H1 (cell line): ENCODE measurements around the gene ARID1B. TPM values are rescaled to one million over a fixed set of nuclear protein-coding genes. Genes with fewer than 3 reads are reported as not detected.
A peak's percentile ranks its signal among the peaks of the same experiment; 100 is the strongest.

Experiments used
- CTCF ChIA-PET: fragments of 300-600 bp; sonication (Branson Sonifier 250); formaldehyde crosslinking; loops from one replicate; lab custom pipeline; 2021; ENCODE audit not compliant: partially characterized antibody; lab: Charles Lee
- POLR2A ChIA-PET: fragments of 300-600 bp; sonication (Branson Sonifier 250); formaldehyde crosslinking; loops from one replicate; lab custom pipeline; 2021; ENCODE audit warnings: inconsistent platforms; ENCODE audit not compliant: partially characterized antibody; lab: Charles Lee
- DNase-seq, 2 experiments: peaks; one replicate each; pipeline versions ENCODE4 v3.0.0 to v3.0.0-alpha.2; 2010 to 2022; ENCODE audit warnings: low spot score in 2 of 2, low read depth in 1 of 2, mixed read lengths in 1 of 2
- FAIRE-seq: peaks from 2 replicates; lab custom pipeline; 2011; peaks lifted over from hg19 to GRCh38; lab: Jason Lieb, UNC
- H2AFZ ChIP-seq: 2 replicates; pipeline ENCODE4 v1.8.1; 2012; ENCODE audit warnings: low read length, inconsistent platforms
- H2AK5ac ChIP-seq: 2 replicates; pipeline ENCODE4 v1.6.1; 2013; ENCODE audit warnings: low read depth, low read length
- H2BK120ac ChIP-seq: replicated peaks from 2 replicates; pipeline ENCODE3; 2013; ENCODE audit warnings: low read depth, low read length, inconsistent platforms
- H2BK12ac ChIP-seq: 2 replicates; pipeline ENCODE4 v1.6.1; 2013; ENCODE audit warnings: low read depth, low read length
- H2BK15ac ChIP-seq: 2 replicates; pipeline ENCODE4 v1.6.1; 2013; ENCODE audit warnings: low read length
- H2BK20ac ChIP-seq: 2 replicates; pipeline ENCODE4 v1.6.1; 2013; ENCODE audit warnings: low read length
- H2BK5ac ChIP-seq: 2 replicates; pipeline ENCODE4 v1.6.1; 2013; ENCODE audit warnings: low read depth, low read length
- H3K14ac ChIP-seq: 2 replicates; pipeline ENCODE4 v1.6.1; 2013; ENCODE audit warnings: inconsistent platforms; ENCODE audit not compliant: insufficient read length
- H3K18ac ChIP-seq: 2 replicates; pipeline ENCODE4 v1.6.1; 2013; ENCODE audit warnings: low read length; ENCODE audit errors: extremely low read depth
- H3K23ac ChIP-seq: 2 replicates; pipeline ENCODE4 v1.6.1; 2013; ENCODE audit warnings: inconsistent platforms; ENCODE audit not compliant: insufficient read length
- H3K23me2 ChIP-seq: 2 replicates; pipeline ENCODE4 v1.6.1; 2013; ENCODE audit warnings: low read depth, low read length
- H3K27ac ChIP-seq: 2 replicates; pipeline ENCODE4 v1.6.1; 2011; ENCODE audit warnings: low read depth, low read length, inconsistent platforms
- H3K27me3 ChIP-seq, 4 experiments: replicated peaks in 1 of 4; 1 replicate in 1 of 4; 2 replicates in 3 of 4; pipeline versions ENCODE4 v1.6.1 to v1.8.1; 2011 to 2013; ENCODE audit warnings: low read length in 3 of 4, mild to moderate bottlenecking in 3 of 4, inconsistent platforms in 2 of 4, mixed read lengths in 2 of 4, moderate library complexity in 1 of 4; ENCODE audit not compliant: control insufficient read depth in 3 of 4, insufficient read depth in 3 of 4; ENCODE audit errors: extremely low read depth in 1 of 4
- H3K36me3 ChIP-seq, 4 experiments: 2 replicates each; pipeline versions ENCODE4 v1.6.1 to v1.8.1; 2011 to 2013; ENCODE audit warnings: mild to moderate bottlenecking in 4 of 4, low read length in 3 of 4, moderate library complexity in 2 of 4, control low read depth in 1 of 4, inconsistent platforms in 1 of 4; ENCODE audit not compliant: insufficient read depth in 4 of 4, control insufficient read depth in 2 of 4
- H3K4ac ChIP-seq: replicated peaks from 2 replicates; pipeline ENCODE3; 2013; ENCODE audit warnings: low read length, low read depth, mixed read lengths, inconsistent platforms; ENCODE audit not compliant: insufficient read length
- H3K4me1 ChIP-seq, 4 experiments: replicated peaks in 1 of 4; 1 replicate in 1 of 4; 2 replicates in 3 of 4; pipeline versions ENCODE4 v1.6.1 to v1.8.1; 2011 to 2013; ENCODE audit warnings: low read length in 3 of 4, inconsistent platforms in 2 of 4, mixed read lengths in 1 of 4; ENCODE audit not compliant: insufficient read depth in 4 of 4, control insufficient read depth in 3 of 4
- H3K4me2 ChIP-seq, 2 experiments: 2 replicates each; pipeline versions ENCODE4 v1.6.1 to v1.8.1; 2011 to 2013; ENCODE audit warnings: low read depth in 2 of 2, low read length in 2 of 2, control low read depth in 1 of 2, inconsistent platforms in 1 of 2, mild to moderate bottlenecking in 1 of 2; ENCODE audit not compliant: insufficient read depth in 1 of 2
- H3K4me3 ChIP-seq, 4 experiments: fragments of 200-600, 300-600 bp in 1 of 4; sonication (generic), shearing (Covaris generic), sonication (Bioruptor Twin) in 1 of 4; 2 replicates each; pipeline versions ENCODE4 v1.5.1 to v1.8.1; 2011 to 2016; ENCODE audit warnings: low read length in 4 of 4, low read depth in 3 of 4, control low read depth in 2 of 4, inconsistent platforms in 2 of 4, mild to moderate bottlenecking in 2 of 4, mixed read lengths in 1 of 4, moderate library complexity in 1 of 4; ENCODE audit not compliant: insufficient read depth in 2 of 4; ENCODE audit errors: extremely low read depth in 1 of 4
- H3K56ac ChIP-seq: replicated peaks from 2 replicates; pipeline ENCODE3; 2013; ENCODE audit warnings: low read depth, mild to moderate bottlenecking, mixed read lengths, low read length, inconsistent platforms; ENCODE audit not compliant: insufficient read length
- H3K79me1 ChIP-seq: 2 replicates; pipeline ENCODE4 v1.6.1; 2013; ENCODE audit warnings: low read depth, low read length, control low read depth
- H3K79me2 ChIP-seq, 2 experiments: 2 replicates each; pipeline versions ENCODE4 v1.6.1 to v1.8.1; 2012 to 2013; ENCODE audit warnings: low read length in 2 of 2, mild to moderate bottlenecking in 2 of 2, inconsistent platforms in 1 of 2; ENCODE audit not compliant: insufficient read depth in 2 of 2, control insufficient read depth in 1 of 2
- H3K9ac ChIP-seq, 4 experiments: replicated peaks in 1 of 4; 1 replicate in 1 of 4; 2 replicates in 3 of 4; pipeline versions ENCODE4 v1.6.1 to v1.8.1; 2011 to 2013; ENCODE audit warnings: low read depth in 3 of 4, low read length in 3 of 4, control low read depth in 2 of 4, mild to moderate bottlenecking in 2 of 4, moderate library complexity in 2 of 4, inconsistent platforms in 1 of 4; ENCODE audit errors: extremely low read depth in 1 of 4
- H3K9me3 ChIP-seq, 2 experiments: 2 replicates each; pipeline versions ENCODE4 v1.6.1 to v1.8.1; 2012 to 2013; ENCODE audit warnings: mild to moderate bottlenecking in 2 of 2, moderate library complexity in 2 of 2, control low read depth in 1 of 2, inconsistent platforms in 1 of 2, low read depth in 1 of 2, low read length in 1 of 2, mixed read lengths in 1 of 2; ENCODE audit not compliant: insufficient read depth in 2 of 2
- H4K20me1 ChIP-seq, 2 experiments: replicated peaks in 1 of 2; 2 replicates each; pipeline versions ENCODE3 to v1.8.1; 2011 to 2013; ENCODE audit warnings: inconsistent platforms in 2 of 2, low read length in 2 of 2, mild to moderate bottlenecking in 1 of 2; ENCODE audit not compliant: insufficient read depth in 2 of 2, control insufficient read depth in 1 of 2
- H4K5ac ChIP-seq: 2 replicates; pipeline ENCODE4 v1.6.1; 2013; ENCODE audit warnings: low read length, low read depth, mixed read lengths, inconsistent platforms; ENCODE audit not compliant: insufficient read length
- H4K8ac ChIP-seq: 2 replicates; pipeline ENCODE4 v1.8.0; 2013; ENCODE audit warnings: mild to moderate bottlenecking, moderate library complexity, low read length, inconsistent platforms; ENCODE audit not compliant: insufficient read depth; ENCODE audit errors: extremely low read depth
- H4K91ac ChIP-seq: replicated peaks from 2 replicates; pipeline ENCODE3; 2013; ENCODE audit warnings: low read length, mixed read lengths, inconsistent platforms; ENCODE audit not compliant: insufficient read length
- CBX5 ChIP-seq: fragments of 300-800, 300-1000 bp; sonication (generic); IDR thresholded peaks from 2 replicates; pipeline ENCODE4 v1.7.1; 2016; ENCODE audit warnings: antibody characterized with exemption, low read length, low read depth
- POLR2AphosphoS5 ChIP-seq: IDR thresholded peaks from 2 replicates; pipeline ENCODE4 v1.6.1; 2011; ENCODE audit warnings: low read depth, low read length
- WGBS, 2 experiments: shearing (Covaris generic) in 1 of 2; methylation state at CpG; one replicate each; pipeline versions ENCODE4 v1.1.6 to v1.1.7; 2013 to 2015; ENCODE audit warnings: low lambda C conversion rate in 2 of 2, mixed read lengths in 2 of 2, inconsistent platforms in 1 of 2, low coverage in 1 of 2, missing lambda C conversion rate in 1 of 2; ENCODE audit not compliant: insufficient replicate concordance in 2 of 2, insufficient coverage in 1 of 2, insufficient read length in 1 of 2; ENCODE audit errors: extremely low coverage in 1 of 2, missing lambda C conversion rate in 1 of 2; 5-methylcytosine and 5-hydroxymethylcytosine counted together
- polyA plus RNA-seq, 7 experiments: library from polyadenylated mRNA; depleted of rRNA in 3 of 7; stranded (reverse) in 5 of 7; unstranded in 2 of 7; fragments of >200 nt in 5 of 7; fragments of 200-250 nt in 2 of 7; gene quantifications; 1 replicate in 5 of 7; 2 replicates in 1 of 7; 4 replicates in 1 of 7; pipeline versions ENCODE4 v1.2.1 to v1.2.3, GENCODE V29; 2011 to 2013; ENCODE audit warnings: missing spikeins in 2 of 7, mixed read lengths in 2 of 7
- total RNA-seq: library from RNA; stranded (reverse); fragmentation: NEBNext Ultra II Directional; extraction: Animal tissue kit (Norgen Biotek cat#: 25700); gene quantifications from 2 replicates; pipeline ENCODE4 v1.2.1, GENCODE V29; 2021

ARID1B gene
- total and polyA plus RNA-seq, 2 of the 8 experiments (the other 6 are each of a cell fraction or from before 2014, with no cell fraction given): 24.3 to 70.3 TPM

DNA sequence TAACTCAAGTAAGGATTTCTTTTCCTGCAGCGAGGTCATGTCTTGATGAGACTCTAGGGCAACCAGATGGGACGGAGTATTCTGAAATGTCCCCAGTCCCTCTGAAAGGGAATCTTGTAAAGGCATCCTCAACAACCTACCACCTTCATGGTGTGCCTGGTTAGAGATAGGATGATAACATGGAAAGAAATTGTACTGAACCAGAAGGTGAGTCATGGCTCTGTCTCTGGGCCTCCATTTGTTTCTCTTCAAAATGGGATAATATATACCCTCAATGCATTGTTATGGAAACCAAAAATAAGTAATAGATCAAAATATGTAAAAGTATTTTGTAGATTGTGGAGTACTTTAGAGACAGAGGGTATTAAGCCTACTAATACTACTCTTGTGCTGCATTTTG, 219.1 kb downstream of the ARID1B start:
- TF ChIP-seq CBX5 (no peak), POLR2AphosphoS5 (no peak)
- peak; percentile 60 for FAIRE-seq

More for the DNA sequence above, 219.1 kb downstream of the ARID1B start:
- Histone ChIP-seq H2BK12ac (no peak overlapping the region), H2BK20ac (no peak overlapping the region), H3K27ac (no peak overlapping the region), H4K8ac (no peak overlapping the region), H2BK15ac (no peak overlapping the region), H3K4me3 (no peak overlapping the region), H3K23me2 (no peaks in the 10 kb centered on the region), H3K14ac (no peak overlapping the region), H3K27me3 (no peaks in the 10 kb centered on the region), H2BK120ac (no peak overlapping the region), H3K79me1 (peaks cover 4% of the 10 kb centered on the region; the same call in 1 of the 2 replicates), H3K4me1 (peaks cover 0 to 12% (median 5%) of the 10 kb centered on the region in 4 experiments; a peak in 4 of 7 replicates), H3K56ac (no peak overlapping the region), H2AFZ (no peak overlapping the region), H3K18ac (no peak overlapping the region), H3K79me2 (peaks cover 0 to 93% of the 10 kb centered on the region in 2 experiments; a peak in 3 of 4 replicates), H2BK5ac (no peak overlapping the region), H3K4ac (no peak overlapping the region), H4K91ac (no peak overlapping the region), H2AK5ac (no peak overlapping the region), H3K23ac (no peak overlapping the region), H4K5ac (no peak overlapping the region), H3K4me2 (no peak overlapping the region), H4K20me1 (peaks cover 0 to 5% of the 10 kb centered on the region in 2 experiments), H3K36me3 (no peaks in the 10 kb centered on the region), H3K9ac (no peak overlapping the region; a peak in 1 of 7 replicates), H3K9me3 (no peaks in the 10 kb centered on the region)
- CTCF ChIA-PET: interaction anchor here (0.7 to 1.5 kb wide), 6 partner anchors 9 to 188 kb away, joined by 3 to 5 read pairs (median 3); no protein-coding TSS in a partner anchor
- no peak for DNase-seq
- 72% methylated on average over 2 of the region's 2 CpGs; no CpG with 5 or more reads in 1 of the 2 experiments for WGBS, 2 experiments
- POLR2A ChIA-PET: interaction anchor here (0.6 to 1.6 kb wide), 4 partner anchors 10 to 278 kb away, joined by 3 to 5 read pairs (median 4); no protein-coding TSS in a partner anchor
